Adrenal gland (tissue), 12 donors: ENCODE results near the gene TDRD7. TPM values are rescaled to one million over a fixed set of nuclear protein-coding genes. Genes with fewer than 3 reads are reported as not detected.

ENCODE experiments used
- DNase-seq, 7 donors: peaks; one replicate each; pipeline ENCODE4 v3.0.0-alpha.2; 2019 to 2020
- H3K27ac ChIP-seq, 5 donors: fragments of 200-600 bp; sonication (generic) in 4 of 5; 1 replicate in 3 of 5; 2 replicates in 2 of 5; pipeline versions ENCODE4 v1.5.1 to v1.8.0; 2016 to 2020; ENCODE audit warnings: mild to moderate bottlenecking in 1 of 5
- H3K27me3 ChIP-seq: fragments of 200-600 bp; 2 replicates; pipeline ENCODE4 v1.8.0; 2021
- H3K36me3 ChIP-seq, 2 donors: fragments of 200-600 bp; replicated peaks in 1 of 2; 1 replicate in 1 of 2; 2 replicates in 1 of 2; pipeline versions ENCODE4 v1.5.1 to v1.8.0; 2018 to 2022
- H3K4me1 ChIP-seq, 2 donors: fragments of 200-600 bp; replicated peaks in 1 of 2; 1 replicate in 1 of 2; 2 replicates in 1 of 2; pipeline versions ENCODE4 v1.5.1 to v1.8.0; 2018 to 2021
- H3K4me3 ChIP-seq, 4 donors: fragments of 200-600 bp; sonication (generic) in 3 of 4; one replicate each; pipeline ENCODE4 v1.5.1; 2016 to 2018
- H3K9me3 ChIP-seq, 3 donors: fragments of 200-600 bp; sonication (generic) in 1 of 3; replicated peaks in 1 of 3; 1 replicate in 2 of 3; 2 replicates in 1 of 3; pipeline versions ENCODE4 v1.5.1 to v1.8.0; 2016 to 2021
- POLR2A ChIP-seq, 2 donors: fragments of 450-650 bp; IDR thresholded peaks; one replicate each; pipeline ENCODE4 v1.6.1; 2017; ENCODE audit warnings: antibody characterized with exemption in 2 of 2, mild to moderate bottlenecking in 2 of 2, moderate library complexity in 1 of 2
- WGBS, 4 donors: extraction: QIAGEN DNeasy Blood & Tissue Kit in 2 of 4; methylation state at CpG; one replicate each; pipeline versions ENCODE4 v1.1.5 to v1.1.7; 2013 to 2017; 5-methylcytosine and 5-hydroxymethylcytosine counted together
- intact Hi-C, 2 donors: fragments of 100-400 bp; cut with DNase I; formaldehyde crosslinking; loops; one replicate each; pipeline versions ENCODE4 v1.14.1 to v1.15.0; 2022 to 2023
- polyA plus RNA-seq, 3 donors: library from polyadenylated mRNA; stranded (reverse); fragments of 200-250 nt in 2 of 3; fragments of 350-450 nt in 1 of 3; fragmentation: Illumina TruSeq in 1 of 3; extraction: RNeasy Lipid Tissue Mini Kit (QIAGEN cat#74804) in 1 of 3; gene quantifications; one replicate each; pipeline ENCODE4 v1.2.3, GENCODE V29; 2013 to 2014
- total RNA-seq, 9 donors: library from RNA; depleted of rRNA in 4 of 9; stranded (reverse); fragments of >200 nt in 4 of 9; fragments of 120-200 nt in 1 of 9; fragmentation: NEBNext Ultra II Directional in 1 of 9; extraction: Animal tissue kit (Norgen Biotek cat#: 25700) in 1 of 9; gene quantifications; one replicate each; pipeline versions ENCODE4 v1.1.0 to v1.2.4, GENCODE V29; 2013 to 2023
- TF ChIP-seq, protein P1 (sequence below), 6 experiments: fragments of 450-650 bp in 4 of 6; fragments of 200-600 bp in 2 of 6; sonication (generic) in 1 of 6; IDR thresholded peaks; 1 replicate in 5 of 6; 2 replicates in 1 of 6; pipeline versions ENCODE4 v1.5.1 to v1.8.0; 2016 to 2021; ENCODE audit warnings: antibody characterized with exemption in 6 of 6, mild to moderate bottlenecking in 2 of 6, moderate library complexity in 1 of 6
- donor health status: healthy with polysubstance abuse.
- donor health status: Bipolar disorder and iron deficiency.
- donor health status: DM: yes; HTN: yes; CAD: no.
- donor health status: DM: no; HTN: no; CAD: no.
- donor health status: DM: no; HTN: no; CAD: no.
- donor health status: DM: yes; HTN: yes; CAD: no.

Gene TDRD7
- total and polyA plus RNA-seq, 12 donors, result 5.2 to 13.3 (median 9.2) TPM

GRCh38 chr9:97398999-97399758 is 12.7 kb upstream of the TDRD7 start:
- intact Hi-C loops, result loop anchor here in 1 of 2 donors (2.0 kb wide), 1 partner anchor 542 kb away; no protein-coding TSS in a partner anchor
- Histone ChIP-seq H3K4me3 (no peak overlapping the region), H3K9me3 (peaks cover 0 to 9% (median 0%) of the 10 kb centered on the region in 3 donors), H3K27me3 (no peaks in the 10 kb centered on the region), H3K36me3 (no peaks in the 10 kb centered on the region), H3K4me1 (peaks cover 0 to 6% of the 10 kb centered on the region in 2 donors), H3K27ac (no peak overlapping the region)
- TF ChIP-seq POLR2A (IDR thresholded peaks at IDR 0.05), result no peak
- TF ChIP-seq, protein P1, sequence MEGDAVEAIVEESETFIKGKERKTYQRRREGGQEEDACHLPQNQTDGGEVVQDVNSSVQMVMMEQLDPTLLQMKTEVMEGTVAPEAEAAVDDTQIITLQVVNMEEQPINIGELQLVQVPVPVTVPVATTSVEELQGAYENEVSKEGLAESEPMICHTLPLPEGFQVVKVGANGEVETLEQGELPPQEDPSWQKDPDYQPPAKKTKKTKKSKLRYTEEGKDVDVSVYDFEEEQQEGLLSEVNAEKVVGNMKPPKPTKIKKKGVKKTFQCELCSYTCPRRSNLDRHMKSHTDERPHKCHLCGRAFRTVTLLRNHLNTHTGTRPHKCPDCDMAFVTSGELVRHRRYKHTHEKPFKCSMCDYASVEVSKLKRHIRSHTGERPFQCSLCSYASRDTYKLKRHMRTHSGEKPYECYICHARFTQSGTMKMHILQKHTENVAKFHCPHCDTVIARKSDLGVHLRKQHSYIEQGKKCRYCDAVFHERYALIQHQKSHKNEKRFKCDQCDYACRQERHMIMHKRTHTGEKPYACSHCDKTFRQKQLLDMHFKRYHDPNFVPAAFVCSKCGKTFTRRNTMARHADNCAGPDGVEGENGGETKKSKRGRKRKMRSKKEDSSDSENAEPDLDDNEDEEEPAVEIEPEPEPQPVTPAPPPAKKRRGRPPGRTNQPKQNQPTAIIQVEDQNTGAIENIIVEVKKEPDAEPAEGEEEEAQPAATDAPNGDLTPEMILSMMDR (IDR thresholded peaks at IDR 0.05), result peak; percentile 88 to 98 (median 92)
- 20 to 33% (median 25%) methylated on average over 20 of the region's 20 CpGs for WGBS, 4 donors
- peak; percentile 79 to 89 (median 87) for DNase-seq

DNA sequence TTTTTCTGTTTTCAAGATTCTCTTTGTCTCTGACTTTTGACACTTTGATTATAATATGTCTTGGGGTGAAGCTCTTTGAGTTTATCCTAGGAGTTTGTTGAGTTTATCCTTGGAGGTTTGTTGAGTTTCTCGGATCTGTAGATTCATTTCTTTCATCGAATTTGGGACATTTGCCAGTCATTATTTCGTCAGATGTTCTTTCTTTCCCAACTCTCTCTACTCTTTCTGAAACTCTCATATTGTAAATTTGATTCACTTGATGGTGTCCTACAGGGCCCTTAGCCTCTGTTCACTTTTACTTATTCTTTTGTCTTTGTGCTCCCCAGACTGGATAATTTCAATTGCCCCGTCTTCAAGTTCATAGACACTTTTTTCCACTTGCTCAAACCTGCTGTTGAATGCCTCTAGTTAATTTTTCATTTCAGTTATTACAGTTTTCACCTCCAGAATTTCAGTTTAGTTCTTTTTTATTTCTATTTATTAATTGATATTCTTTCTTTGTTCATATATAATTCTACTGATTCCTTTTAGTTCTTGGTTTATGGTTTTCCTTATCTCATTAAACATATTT is 8.1 kb upstream of the TDRD7 start:
- Histone ChIP-seq H3K9me3 (peaks cover 0 to 9% (median 0%) of the 10 kb centered on the region in 3 donors), H3K27me3 (no peaks in the 10 kb centered on the region), H3K4me3 (no peak overlapping the region), H3K27ac (no peak overlapping the region), H3K36me3 (no peaks in the 10 kb centered on the region), H3K4me1 (peaks cover 0 to 4% of the 10 kb centered on the region in 2 donors)
- TF ChIP-seq POLR2A (IDR thresholded peaks at IDR 0.05), result no peak
- DNase-seq, result no peak
- intact Hi-C loops, result no loop called here
- WGBS, 4 donors, result 89 to 94% (median 91%) methylated on average over 4 of the region's 4 CpGs

GRCh38 chr9:97405551-97405950 is 6.3 kb upstream of the TDRD7 start:
- DNase-seq, result no peak
- Histone ChIP-seq H3K4me1 (no peaks in the 10 kb centered on the region), H3K4me3 (no peak overlapping the region), H3K36me3 (no peaks in the 10 kb centered on the region), H3K27me3 (no peaks in the 10 kb centered on the region), H3K9me3 (peaks cover 0 to 9% (median 0%) of the 10 kb centered on the region in 3 donors), H3K27ac (no peak overlapping the region)
- no peak for TF ChIP-seq POLR2A (IDR thresholded peaks at IDR 0.05)
- TF ChIP-seq, protein P1 (IDR thresholded peaks at IDR 0.05), result no peak
- WGBS, 4 donors, result 36 to 48% (median 44%) methylated on average over 2 of the region's 2 CpGs
- intact Hi-C loops, result loop anchor here in 1 of 2 donors (5.0 kb wide), 1 partner anchor 207 kb away; no protein-coding TSS in a partner anchor

GRCh38 chr9:97406620-97407177 is 5.2 kb upstream of the TDRD7 start:
- H3K4me1 ChIP-seq, result peaks cover 0 to 4% of the 10 kb centered on the region in 2 donors
- H3K27ac ChIP-seq, result no peak overlapping the region
- intact Hi-C loops, result loop anchor here in 1 of 2 donors (5.0 kb wide), 1 partner anchor 206 kb away; no protein-coding TSS in a partner anchor
- peaks cover 0 to 9% (median 0%) of the 10 kb centered on the region in 3 donors for H3K9me3 ChIP-seq
- no peaks in the 10 kb centered on the region for H3K27me3 ChIP-seq
- WGBS, 4 donors, result 72 to 77% (median 75%) methylated on average over 3 of the region's 3 CpGs
- no peak for TF ChIP-seq POLR2A (IDR thresholded peaks at IDR 0.05)
- TF ChIP-seq, protein P1 (IDR thresholded peaks at IDR 0.05), result no peak
- no peaks in the 10 kb centered on the region for H3K36me3 ChIP-seq
- H3K4me3 ChIP-seq, result no peak overlapping the region
- DNase-seq, result no peak
